GM12872 (cell line): ENCODE data around the gene NLGN1.

ENCODE experiments used
- CTCF ChIP-seq: IDR thresholded peaks from 3 replicates; pipeline ENCODE4 v1.5.1; 2011; ENCODE audit warnings: low read depth, mild to moderate bottlenecking, low read length, moderate library complexity; ENCODE audit not compliant: insufficient read depth

NLGN1 gene

GRCh38 chr3:173676094-173676493, 278.6 kb downstream of the NLGN1 start:
- TF ChIP-seq CTCF, result no peak

GRCh38 chr3:173681188-173681678, 283.7 kb downstream of the NLGN1 start:
- no peak for TF ChIP-seq CTCF

GRCh38 chr3:173685456-173685855, 287.9 kb downstream of the NLGN1 start:
- no peak for TF ChIP-seq CTCF

GRCh38 chr3:173688216-173688842, 290.8 kb downstream of the NLGN1 start:
- no peak for TF ChIP-seq CTCF

GRCh38 chr3:173690542-173691180, 293.1 kb downstream of the NLGN1 start:
- TF ChIP-seq CTCF, result no peak

- TF ChIP-seq CTCF, result no peak
These were observed 301.8 kb downstream of the NLGN1 start for GRCh38 chr3:173699353-173699752.

- no peak for TF ChIP-seq CTCF
These were observed 302.8 kb downstream of the NLGN1 start for GRCh38 chr3:173700336-173700735.
